Measurements from ENCODE around the gene PRDM2.
"Not testable (repeated sequence)": the region's sequence is repeated elsewhere in the genome, so short reads cannot be mapped to it uniquely, and the experiment has no call there.

Gene PRDM2

DNA sequence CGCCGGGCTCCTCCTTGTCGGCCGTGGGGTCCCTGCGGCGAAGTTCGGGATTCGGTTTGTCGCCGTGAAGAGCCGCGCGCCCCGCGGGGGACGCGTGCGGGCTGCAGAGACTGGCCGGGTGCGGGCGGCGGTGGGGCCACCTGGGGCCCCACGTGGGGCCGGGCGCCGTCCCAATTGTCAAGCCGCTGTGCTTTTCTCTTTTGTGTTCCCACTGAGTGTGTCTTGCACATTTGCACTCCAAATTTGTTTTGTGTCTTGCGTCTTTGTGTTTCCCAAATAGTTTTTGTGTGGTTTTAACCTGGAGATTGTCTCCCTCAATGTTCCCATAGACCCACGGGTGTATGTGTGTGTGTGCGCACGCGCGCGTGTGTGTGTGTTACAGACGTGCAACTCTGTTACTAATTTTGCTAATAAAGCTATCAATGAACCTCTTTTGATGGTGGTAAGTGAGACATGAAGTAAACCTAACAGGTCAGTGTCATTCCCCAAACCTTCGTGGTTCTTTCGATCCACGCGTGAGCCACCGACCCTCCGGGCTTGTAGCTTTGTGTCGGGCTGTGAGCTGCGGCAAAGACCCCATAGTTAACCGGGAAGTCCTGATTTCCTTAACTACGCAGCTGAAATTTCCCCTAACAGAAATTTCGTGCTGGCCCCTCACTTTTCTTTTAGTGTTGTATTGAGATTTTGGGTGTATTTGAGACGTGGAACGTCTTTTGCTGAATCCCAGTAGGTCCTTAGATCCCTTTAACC lies 708 bp downstream of the PRDM2 start:
- DNase-seq (ENCODE audit: low read depth in 2 of 2): peak; percentile 35 to 48

DNA sequence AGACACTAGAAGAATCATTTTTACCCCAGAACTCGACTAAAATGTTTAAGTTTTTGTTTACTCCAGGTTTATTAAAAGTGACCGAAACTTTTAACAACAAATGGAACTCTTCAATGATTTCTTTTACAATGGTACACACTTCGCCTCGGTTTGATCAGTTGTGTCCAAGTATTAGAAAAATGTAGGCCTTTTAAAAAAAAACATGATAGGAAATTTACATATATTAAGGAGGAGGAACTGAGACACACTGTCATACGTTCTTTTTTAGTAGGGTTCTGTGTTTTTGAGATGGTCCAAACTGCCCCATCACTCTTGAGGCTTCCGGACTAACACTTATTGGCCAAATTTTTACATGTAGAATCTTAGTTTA lies 1.3 kb downstream of the PRDM2 start:
- no peak for DNase-seq (ENCODE audit: low read depth in 2 of 2)

DNA sequence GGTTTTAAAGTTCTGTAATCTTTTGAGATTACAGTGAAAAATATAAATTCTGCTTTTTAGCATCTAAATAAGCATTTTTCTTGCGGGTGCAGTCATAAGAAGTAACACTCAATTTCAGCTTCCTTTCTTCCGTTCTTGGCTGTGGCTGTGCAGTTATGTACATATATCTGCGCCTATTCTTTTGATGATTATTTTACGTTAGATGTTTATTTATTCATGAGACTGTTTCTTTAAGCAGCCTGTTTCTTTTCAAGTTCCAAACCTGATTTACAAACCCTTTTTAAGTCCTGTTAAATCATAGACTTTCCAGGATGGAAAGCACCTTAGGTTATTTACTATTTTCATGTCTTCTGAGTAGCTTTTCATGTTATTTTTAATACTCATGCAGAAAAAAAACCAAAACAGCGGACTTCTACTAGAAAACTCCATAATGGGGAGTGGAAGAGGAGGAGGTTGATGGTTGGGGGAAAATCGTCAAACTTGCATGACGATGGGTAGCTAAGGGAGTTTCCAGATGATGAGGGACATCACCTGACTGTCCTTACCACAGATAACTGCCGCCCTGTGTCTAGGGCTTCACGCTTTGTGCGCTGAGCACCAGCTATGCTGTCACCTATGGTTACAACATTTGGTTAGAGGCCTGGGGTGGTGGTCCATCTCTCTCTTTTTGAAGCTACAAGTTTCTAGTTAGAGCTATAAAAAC lies 2.6 kb downstream of the PRDM2 start:
- DNase-seq (ENCODE audit: low read depth in 2 of 2): peak; percentile 22 to 32

DNA sequence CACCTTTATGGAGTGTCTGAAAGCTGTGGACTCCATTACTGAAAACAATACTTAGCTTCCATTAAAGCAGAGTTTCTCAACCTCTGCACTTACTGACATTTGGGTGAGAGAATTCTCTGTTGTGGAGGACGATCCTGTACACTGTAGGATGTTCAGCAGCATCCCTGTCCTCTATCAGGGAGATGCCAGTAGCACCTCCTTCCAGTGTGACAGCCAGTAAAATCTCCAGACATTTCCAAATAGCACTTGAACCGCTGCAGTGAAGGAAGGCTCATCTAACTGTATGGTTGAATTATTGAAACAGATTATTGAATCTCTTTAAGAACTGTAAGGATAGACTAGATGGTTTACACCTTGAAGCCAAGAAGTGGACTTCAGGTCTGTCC lies 3.1 kb downstream of the PRDM2 start:
- DNase-seq (ENCODE audit: low read depth in 2 of 2): no peak

DNA sequence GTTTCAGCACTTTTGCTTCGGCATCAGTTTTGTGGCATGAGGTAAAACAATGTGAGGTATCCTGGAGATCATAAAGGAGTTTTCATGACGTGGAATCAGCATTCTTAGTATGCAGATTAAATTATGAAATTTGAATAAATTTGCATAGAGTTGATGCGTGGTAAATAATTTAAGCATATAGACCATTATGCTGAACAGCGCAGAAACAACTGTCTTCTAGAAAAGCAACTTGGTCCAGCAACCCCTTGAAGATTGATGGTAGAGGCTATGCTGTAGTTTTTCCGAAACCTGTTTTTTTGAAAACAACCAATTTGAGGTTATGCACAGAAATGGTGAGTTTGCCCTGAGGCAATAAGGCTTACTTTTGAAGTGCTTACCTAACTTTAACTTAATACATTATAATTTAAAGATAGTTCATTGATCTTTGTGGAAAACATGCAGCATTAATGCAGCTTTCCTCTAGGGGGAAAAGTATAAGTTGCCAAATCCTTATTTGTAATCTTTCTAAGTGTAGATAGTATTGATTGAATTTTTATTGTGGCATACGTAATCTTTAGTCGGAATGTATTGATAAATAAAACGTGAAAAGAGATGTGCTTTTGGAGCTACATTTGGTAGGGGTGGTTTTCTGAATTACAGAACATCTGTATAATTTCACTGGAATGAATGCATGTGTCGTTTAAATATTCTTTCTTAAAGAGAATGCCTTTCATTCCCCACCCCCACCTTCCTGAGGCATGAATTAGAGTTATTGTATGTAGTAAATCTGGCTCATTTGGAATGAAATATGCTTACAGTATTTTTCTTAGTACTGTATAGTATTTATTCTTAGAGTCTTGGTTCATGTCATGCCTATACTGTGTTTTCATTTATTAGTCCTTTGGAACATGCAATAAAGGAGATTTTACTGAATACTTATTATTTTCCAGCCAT lies 3.8 kb downstream of the PRDM2 start:
- no peak for DNase-seq (ENCODE audit: low read depth in 2 of 2)

DNA sequence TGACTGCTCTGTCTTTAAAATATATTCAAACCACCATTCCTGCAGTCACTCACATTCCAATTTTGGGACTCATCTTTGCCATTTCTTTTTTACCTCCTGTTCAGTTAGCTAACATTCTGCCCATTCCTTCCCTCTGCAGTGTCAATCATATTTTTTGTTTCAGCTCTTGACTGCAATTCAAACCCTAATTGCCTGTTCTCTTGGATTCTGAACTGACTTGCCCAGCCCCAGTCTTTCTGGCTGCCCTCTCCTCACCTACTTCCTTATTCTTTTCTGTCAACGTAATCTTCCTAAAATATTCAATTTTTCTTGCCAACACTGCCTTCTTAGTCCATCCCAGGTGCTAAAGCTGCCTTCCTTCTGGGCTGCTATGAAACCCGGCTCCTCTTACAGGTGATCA lies 6.1 kb downstream of the PRDM2 start:
- DNase-seq (ENCODE audit: low read depth in 2 of 2): no peak

DNA sequence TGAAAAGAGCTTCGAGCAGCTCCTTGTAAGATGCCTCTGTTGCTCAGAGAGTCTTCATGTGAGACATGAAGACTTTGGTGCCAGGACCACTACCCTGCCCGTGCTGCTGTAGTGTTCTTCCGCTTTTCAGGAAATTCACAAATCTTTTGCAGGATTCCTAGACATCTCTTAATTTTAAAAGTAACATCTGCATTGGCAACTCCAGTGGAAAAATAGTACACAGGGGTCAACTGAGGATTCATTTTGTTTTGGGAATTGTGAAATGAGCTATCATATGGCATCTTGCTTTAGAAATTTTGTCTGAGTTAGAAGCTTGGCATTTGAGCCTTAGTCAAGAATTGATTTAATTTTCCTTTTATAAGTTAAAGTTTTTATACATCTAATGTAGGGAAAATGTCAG lies 7.2 kb downstream of the PRDM2 start:
- no peak for DNase-seq (ENCODE audit: low read depth in 2 of 2)

DNA sequence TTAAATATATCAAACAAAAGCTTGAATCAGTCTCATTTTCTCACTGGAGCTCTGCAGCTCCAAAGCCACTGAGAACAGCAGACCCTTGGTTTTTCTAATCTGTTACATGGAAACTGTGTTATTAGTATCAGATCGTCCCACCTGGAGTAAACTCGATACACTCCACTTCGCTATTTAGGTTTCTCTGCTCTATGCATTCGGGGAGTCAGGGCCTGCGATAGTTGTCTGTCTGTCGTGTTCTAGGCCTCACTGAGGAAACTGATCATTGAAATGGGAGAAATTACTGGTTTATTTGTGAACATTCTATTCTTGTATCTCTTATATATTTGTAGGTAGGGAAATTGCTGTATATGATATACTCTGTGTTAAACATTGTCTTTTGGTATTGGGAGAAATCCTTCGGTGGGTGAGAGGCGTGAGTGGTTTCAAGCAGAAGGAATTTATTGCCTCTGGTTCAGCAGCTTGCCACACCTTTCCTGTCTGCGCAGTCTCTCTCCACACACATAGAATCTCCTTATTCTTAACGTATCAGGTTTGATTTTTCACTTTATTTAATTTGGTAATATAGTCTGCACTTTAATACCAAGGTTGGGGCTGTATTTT lies 8.5 kb downstream of the PRDM2 start:
- DNase-seq (ENCODE audit: low read depth in 2 of 2): no peak

DNA sequence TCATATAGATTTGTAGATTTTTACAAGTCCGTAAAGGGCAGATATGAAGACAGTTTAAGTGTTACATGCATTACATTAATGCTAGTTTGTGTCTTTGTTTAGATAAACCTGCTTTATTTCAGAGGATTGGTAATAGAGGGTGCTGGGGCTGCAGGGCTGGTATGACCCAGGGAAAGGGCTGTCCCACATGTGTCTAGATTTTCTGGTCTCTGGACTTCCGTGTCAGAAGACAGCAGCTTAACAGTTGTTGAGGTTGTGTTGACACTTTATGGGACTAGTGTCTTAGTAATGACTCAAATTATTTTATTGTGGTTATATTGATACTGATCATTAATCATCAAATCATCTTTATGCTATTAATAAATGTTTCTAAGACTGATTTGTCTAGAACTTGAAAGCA lies 10.1 kb downstream of the PRDM2 start:
- no peak for DNase-seq (ENCODE audit: low read depth in 2 of 2)

DNA sequence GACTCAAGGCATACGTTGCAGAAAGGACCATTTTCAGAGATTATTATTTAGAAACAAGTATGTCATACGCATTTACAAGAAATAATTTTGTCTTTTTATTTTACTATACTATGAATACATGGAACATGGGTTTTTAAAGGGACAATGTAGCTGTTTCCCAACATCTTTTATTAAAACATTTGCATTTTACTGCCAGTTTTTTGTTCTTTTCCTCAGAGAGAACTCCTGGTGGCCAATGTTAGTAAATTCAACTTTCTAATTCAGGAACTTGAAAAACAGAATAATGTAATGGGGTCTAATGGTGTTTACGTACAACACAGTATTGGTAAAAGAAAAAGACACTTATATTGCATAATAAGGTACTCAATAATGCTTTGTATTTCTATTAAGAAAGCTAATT lies 14.9 kb downstream of the PRDM2 start:
- no peak for DNase-seq (ENCODE audit: low read depth in 2 of 2)

DNA sequence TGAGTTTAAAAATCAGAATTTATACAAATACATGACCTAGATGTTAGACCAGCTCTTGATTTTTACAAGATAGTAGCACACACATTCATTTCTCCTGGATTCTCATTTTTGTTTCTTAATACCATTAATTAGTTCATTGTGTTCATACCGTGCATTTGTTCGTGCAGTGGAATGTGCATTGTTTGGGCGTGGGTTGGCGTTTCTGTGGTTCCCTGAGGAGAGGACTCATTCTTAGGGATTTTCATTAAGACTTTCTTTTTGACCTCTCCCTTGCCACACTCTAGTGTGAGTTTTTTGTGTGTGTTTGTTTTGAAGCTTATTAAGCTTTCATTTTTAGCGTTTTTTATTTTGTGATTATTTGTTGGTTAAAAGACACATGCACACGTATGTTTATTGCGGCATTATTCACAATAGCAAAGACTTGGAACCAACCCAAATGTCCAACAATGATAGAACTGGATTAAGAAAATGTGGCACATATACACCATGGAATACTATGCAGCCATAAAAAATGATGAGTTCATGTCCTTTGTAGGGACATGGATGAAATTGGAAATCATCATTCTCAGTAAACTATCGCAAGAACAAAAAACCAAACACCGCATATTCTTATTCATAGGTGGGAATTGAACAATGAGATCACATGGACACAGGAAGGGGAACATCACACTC lies 15.8 kb downstream of the PRDM2 start:
- DNase-seq (ENCODE audit: low read depth in 2 of 2): not testable (repeated sequence)

DNA sequence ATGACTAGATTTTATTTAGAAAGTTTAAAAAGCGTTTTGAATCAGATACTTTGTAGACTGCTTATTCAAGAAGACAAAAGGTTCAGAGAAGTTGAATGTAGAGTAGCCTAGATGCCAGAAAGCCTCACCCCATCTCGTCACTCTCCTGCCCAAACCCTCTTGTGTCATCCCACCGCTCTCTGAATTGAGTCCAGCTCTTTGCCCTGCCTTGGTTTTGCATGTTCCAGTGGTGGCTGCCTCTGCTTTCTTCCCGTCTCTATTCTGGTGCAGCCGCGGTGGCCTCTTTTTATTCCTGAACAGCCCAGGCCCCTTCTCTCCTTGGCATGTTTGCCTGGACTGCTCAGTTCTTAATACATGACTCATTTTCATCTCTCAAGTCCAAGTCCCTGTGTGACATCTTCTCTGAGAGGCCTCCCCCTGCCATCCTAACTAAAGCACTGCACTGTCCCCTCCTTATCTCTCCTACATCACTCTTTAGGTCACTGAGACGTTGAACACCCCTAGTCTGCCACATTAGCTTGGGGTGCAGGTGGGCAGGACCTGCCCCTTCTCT lies 22.9 kb downstream of the PRDM2 start:
- no peak for DNase-seq (ENCODE audit: low read depth in 2 of 2)

DNA sequence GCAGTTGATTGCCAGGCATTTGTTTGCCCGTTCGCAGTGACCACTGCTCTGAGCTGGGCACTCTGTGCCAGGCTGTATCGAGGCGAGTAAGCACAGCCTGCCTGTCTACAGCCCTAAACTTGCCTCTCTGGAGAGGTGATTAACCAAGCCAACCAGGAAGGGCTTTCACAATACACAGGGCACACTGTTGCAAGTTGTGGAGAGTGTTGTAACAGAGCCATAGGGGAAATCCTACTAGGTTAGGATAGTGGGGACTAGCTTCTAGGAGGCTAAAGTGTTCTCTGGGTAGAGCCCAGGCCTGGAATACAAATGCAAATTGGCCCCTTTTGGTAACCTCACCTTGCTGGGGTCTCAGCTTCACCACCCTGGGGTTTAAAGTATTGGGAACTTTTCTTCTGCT lies 23.8 kb downstream of the PRDM2 start:
- no peak for DNase-seq (ENCODE audit: low read depth in 2 of 2)

DNA sequence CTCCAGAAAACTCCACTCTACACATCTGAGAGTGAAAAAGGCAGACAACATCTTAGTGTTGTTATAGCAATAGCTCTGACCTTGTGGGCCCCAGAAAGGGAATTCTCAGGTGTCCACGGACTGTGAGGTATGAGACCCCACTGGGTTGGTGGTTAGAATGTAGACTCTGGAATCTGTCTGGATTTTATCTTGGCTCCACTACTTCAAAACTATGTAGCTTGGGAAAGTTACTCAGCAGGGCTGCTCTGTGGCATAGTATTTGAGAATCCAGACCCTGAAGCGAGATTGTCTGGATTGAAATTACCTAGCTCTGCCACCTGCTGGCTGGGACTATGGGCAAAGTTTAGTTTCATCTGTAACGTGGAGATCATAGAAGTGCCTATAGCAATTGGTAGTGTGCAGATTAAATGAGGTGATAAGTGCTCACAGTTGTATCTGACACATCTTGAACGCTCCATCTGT lies 25.8 kb downstream of the PRDM2 start:
- peak in 1 of 2 donors; percentile 39 for DNase-seq (ENCODE audit: low read depth in 2 of 2)

DNA sequence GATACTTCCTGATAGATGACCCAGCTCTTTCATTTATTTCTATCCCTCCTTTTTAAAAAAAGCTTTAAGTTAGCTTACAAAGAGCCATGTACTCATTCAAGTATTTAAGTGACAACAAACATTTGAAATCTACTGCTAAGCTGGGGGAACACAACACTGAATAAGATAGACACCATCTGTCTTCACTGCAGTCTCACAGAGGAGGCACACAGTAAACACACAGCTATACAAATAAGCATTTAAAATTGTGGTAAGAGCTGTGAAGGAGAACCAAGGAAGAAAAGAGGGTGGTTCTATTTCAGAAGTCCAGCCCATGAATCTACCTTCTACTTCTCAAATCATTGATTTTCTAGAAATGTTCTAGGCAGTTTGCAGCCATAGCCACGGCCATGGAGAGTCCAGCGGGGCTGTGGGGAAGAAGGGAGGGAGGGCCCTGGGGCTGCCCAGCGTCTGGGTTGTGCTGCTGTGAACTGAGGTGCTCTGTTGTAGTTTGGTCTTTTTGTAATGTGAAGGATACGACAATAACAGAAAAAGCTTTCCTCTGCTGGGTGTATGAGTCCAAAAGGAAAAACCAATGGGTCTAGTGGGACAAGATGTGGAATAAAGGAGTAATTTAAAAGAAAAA lies 28.2 kb downstream of the PRDM2 start:
- no peak for DNase-seq (ENCODE audit: low read depth in 2 of 2)

DNA sequence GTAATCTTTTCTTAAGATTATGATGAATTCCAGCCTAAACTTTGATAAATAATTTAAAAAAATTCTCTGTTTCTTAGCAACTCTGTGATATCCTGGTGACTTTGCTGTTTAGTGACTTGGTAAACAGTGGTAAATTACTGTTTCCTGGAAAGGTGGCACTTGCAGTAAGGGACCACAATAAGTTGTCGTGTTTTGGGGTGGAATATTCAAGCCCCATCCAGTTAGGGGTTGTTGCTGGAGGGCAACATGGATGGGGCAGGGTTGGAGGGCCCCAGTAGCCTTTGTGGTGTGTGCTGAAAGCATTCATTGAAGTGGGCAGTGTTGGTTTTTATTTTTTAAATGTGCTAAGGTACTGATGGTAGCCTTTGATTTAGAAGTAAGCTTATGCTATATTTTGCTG lies 30.3 kb downstream of the PRDM2 start:
- no peak for DNase-seq (ENCODE audit: low read depth in 2 of 2)

DNA sequence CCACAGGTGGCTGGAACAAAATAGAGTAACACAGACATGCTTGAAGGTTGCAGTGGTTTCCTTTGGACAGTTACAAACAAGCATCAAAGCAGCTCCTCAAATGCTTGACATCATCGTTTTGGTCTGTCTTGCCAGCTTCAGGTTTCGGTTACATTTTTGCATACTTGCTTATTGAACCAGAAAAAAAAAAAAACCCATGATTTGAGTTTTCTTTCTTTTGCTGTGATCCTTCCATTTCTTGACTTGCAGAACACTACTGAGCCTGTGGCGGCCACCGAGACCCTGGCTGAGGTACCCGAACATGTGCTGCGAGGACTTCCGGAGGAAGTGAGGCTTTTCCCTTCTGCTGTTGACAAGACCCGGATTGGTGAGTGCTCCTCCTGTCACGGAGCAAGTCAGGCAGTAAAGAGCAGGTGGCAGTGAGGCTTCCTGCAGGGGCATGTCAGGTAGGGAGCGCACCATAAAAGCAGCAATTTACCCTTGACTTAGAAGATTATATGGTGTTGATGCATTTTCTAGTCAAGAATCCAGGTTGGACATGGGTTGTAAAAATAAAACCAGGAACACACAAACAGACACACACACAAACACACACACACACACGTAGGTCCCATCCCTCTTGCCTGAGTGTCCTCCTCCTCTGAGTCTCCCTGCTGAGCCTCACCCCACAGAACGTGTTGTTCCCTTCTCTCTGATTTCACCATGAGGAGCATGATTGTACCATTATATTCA lies 30.9 kb downstream of the PRDM2 start:
- peak; percentile 48 to 68 for DNase-seq (ENCODE audit: low read depth in 2 of 2)

DNA sequence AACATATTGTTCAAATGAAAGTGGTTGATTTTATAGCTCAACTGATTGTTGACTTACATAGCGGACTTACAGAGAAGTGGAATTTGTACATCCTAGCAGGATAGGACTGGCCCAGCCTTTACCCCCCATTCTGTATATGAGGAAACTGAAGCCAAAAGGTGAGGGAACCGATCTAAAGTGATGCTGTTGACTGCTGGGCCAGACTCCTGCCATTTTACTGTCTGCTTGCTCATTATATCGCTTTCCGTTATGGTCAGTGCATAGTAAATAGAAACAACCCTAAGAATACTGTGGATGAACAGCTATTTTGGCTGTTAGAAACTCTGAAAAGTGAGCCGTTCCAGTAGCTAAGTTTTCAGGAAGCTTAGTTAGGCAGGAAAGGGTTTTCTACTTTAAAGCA lies 31.9 kb downstream of the PRDM2 start:
- DNase-seq (ENCODE audit: low read depth in 2 of 2): no peak

DNA sequence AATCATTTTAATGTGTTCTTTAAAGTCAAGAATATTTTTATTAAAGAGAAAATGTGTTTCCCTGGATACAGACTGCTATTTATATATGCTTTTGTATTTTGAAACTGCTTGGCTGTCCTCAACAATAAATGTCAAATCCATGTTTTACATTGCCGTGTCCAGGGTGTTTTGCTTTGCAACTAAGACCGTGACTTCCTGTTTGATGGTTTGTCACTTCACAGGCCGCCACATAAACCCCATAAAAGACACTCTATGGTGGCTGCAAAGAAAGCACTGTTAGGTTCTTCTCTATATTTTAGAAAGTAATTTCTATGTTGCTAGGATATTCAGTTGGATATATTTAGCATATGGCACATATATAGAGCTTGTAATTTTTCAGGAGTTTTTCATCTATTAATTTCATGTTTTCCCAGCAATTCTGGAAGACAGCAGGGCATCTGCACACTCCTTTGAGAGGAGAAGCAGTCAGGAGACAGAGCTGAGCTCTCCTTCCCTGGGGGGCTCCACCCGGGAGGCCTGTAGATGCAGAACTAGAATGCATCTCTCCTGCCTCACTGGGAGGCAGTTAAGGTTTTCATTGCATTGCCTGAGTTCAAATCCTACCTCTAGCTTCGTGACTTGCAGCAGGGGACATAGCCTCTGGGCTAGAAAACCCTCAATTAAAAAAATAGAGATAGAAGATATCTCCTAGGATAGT lies 33.1 kb downstream of the PRDM2 start:
- no peak for DNase-seq (ENCODE audit: low read depth in 2 of 2)
